ENCODE results near the gene RBM4B.

The RBM4B gene

GRCh38 chr11:66665369-66665768 is 12.3 kb downstream of the RBM4B start:
- Histone ChIP-seq H3K27ac (replicated peaks) (no peak overlapping the region), H3K4me3 (replicated peaks; ENCODE audit: insufficient read depth, low read length) (no peak overlapping the region), H3K27me3 (ENCODE audit: insufficient read depth, poor library complexity, severe bottlenecking) (no peaks in the 10 kb centered on the region)
- TF ChIP-seq POLR2AphosphoS5 (IDR thresholded peaks at IDR 0.05; ENCODE audit: low read depth) (no peak; the same call in 1 of the 2 replicates), GABPA (IDR thresholded peaks at IDR 0.05; ENCODE audit: low read depth) (no peak), SPI1 (IDR thresholded peaks at IDR 0.05; ENCODE audit: borderline replicate concordance, low read depth) (no peak), REST (IDR thresholded peaks at IDR 0.05; ENCODE audit: insufficient replicate concordance, low read depth) (no peak)
- TF ChIP-seq, protein P1, sequence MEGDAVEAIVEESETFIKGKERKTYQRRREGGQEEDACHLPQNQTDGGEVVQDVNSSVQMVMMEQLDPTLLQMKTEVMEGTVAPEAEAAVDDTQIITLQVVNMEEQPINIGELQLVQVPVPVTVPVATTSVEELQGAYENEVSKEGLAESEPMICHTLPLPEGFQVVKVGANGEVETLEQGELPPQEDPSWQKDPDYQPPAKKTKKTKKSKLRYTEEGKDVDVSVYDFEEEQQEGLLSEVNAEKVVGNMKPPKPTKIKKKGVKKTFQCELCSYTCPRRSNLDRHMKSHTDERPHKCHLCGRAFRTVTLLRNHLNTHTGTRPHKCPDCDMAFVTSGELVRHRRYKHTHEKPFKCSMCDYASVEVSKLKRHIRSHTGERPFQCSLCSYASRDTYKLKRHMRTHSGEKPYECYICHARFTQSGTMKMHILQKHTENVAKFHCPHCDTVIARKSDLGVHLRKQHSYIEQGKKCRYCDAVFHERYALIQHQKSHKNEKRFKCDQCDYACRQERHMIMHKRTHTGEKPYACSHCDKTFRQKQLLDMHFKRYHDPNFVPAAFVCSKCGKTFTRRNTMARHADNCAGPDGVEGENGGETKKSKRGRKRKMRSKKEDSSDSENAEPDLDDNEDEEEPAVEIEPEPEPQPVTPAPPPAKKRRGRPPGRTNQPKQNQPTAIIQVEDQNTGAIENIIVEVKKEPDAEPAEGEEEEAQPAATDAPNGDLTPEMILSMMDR (IDR thresholded peaks at IDR 0.05; ENCODE audit: insufficient read depth, low read length) = no peak
- no peak for DNase-seq (ENCODE audit: low read depth in 1 of 2, low spot score in 1 of 2)

DNA sequence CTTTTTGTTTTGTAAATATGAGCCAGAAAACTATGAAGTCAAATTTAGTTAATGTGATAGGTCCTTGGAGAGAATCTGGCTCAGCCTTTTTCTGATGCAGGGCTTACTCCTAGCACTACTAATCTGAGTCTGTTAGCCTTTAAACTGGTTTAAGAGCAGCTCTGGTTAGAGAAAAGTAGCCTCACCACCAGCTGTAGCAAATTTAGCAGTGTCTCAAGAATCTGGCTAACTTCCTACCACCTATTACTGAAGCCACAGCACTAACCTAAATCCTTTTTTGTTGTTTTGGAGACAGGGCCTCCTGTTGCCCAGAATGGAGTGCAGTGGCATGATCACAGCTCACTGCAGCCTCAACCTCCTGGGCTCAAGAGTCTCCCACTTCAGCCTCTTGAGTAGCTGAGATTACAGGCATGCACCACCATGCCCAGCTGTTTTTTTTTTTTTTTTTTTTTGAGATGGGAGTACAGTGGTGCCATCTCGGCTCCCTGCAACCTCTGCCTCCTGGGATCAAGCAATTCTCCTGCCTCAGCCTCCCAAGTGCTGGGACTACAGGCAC is 13.9 kb downstream of the RBM4B start:
- Histone ChIP-seq H3K27ac (replicated peaks) (no peak overlapping the region), H3K4me3 (replicated peaks; ENCODE audit: insufficient read depth, low read length) (no peak overlapping the region), H3K27me3 (ENCODE audit: insufficient read depth, poor library complexity, severe bottlenecking) (no peaks in the 10 kb centered on the region)
- no peak for DNase-seq (ENCODE audit: low read depth in 1 of 2, low spot score in 1 of 2)
- TF ChIP-seq GABPA (IDR thresholded peaks at IDR 0.05; ENCODE audit: low read depth) = no peak
- TF ChIP-seq, protein P1 (IDR thresholded peaks at IDR 0.05; ENCODE audit: insufficient read depth, low read length) = no peak
- no peak for TF ChIP-seq SPI1 (IDR thresholded peaks at IDR 0.05; ENCODE audit: borderline replicate concordance, low read depth)
- TF ChIP-seq POLR2AphosphoS5 (IDR thresholded peaks at IDR 0.05; ENCODE audit: low read depth) = no peak

GRCh38 chr11:66659763-66660162 is 17.9 kb downstream of the RBM4B start:
- no peak overlapping the region; the same call in 1 of the 2 replicates for H3K27ac ChIP-seq (replicated peaks)
- DNase-seq (ENCODE audit: low read depth in 1 of 2, low spot score in 1 of 2) = no peak
- H3K4me3 ChIP-seq (replicated peaks; ENCODE audit: insufficient read depth, low read length) = no peak overlapping the region

More at GRCh38 chr11:66659763-66660162, 17.9 kb downstream of the RBM4B start:
- no peaks in the 10 kb centered on the region for H3K27me3 ChIP-seq (ENCODE audit: insufficient read depth, poor library complexity, severe bottlenecking)
- TF ChIP-seq POLR2AphosphoS5 (IDR thresholded peaks at IDR 0.05; ENCODE audit: low read depth) (0 out of 2 replicates have a peak, but pooled peaks have one; percentile 26), REST (IDR thresholded peaks at IDR 0.05; ENCODE audit: insufficient replicate concordance, low read depth) (no peak)
